H1 (cell line): Measurements from ENCODE around the gene ARCN1. TPM values are rescaled to one million over a fixed set of nuclear protein-coding genes. Genes with fewer than 3 reads are reported as not detected.
A peak's percentile ranks its signal among the peaks of the same experiment; 100 is the strongest.

Source experiments
- CTCF ChIA-PET: fragments of 300-600 bp; sonication (Branson Sonifier 250); formaldehyde crosslinking; loops from one replicate; lab custom pipeline; 2021; ENCODE audit not compliant: partially characterized antibody; lab: Charles Lee
- POLR2A ChIA-PET: fragments of 300-600 bp; sonication (Branson Sonifier 250); formaldehyde crosslinking; loops from one replicate; lab custom pipeline; 2021; ENCODE audit warnings: inconsistent platforms; ENCODE audit not compliant: partially characterized antibody; lab: Charles Lee
- DNase-seq, 2 experiments: peaks; one replicate each; pipeline versions ENCODE4 v3.0.0 to v3.0.0-alpha.2; 2010 to 2022; ENCODE audit warnings: low spot score in 2 of 2, low read depth in 1 of 2, mixed read lengths in 1 of 2
- FAIRE-seq: peaks from 2 replicates; lab custom pipeline; 2011; peaks lifted over from hg19 to GRCh38; lab: Jason Lieb, UNC
- H2AFZ ChIP-seq: 2 replicates; pipeline ENCODE4 v1.8.1; 2012; ENCODE audit warnings: low read length, inconsistent platforms
- H2AK5ac ChIP-seq: 2 replicates; pipeline ENCODE4 v1.6.1; 2013; ENCODE audit warnings: low read depth, low read length
- H2BK120ac ChIP-seq: replicated peaks from 2 replicates; pipeline ENCODE3; 2013; ENCODE audit warnings: low read depth, low read length, inconsistent platforms
- H2BK12ac ChIP-seq: 2 replicates; pipeline ENCODE4 v1.6.1; 2013; ENCODE audit warnings: low read depth, low read length
- H2BK15ac ChIP-seq: 2 replicates; pipeline ENCODE4 v1.6.1; 2013; ENCODE audit warnings: low read length
- H2BK20ac ChIP-seq: 2 replicates; pipeline ENCODE4 v1.6.1; 2013; ENCODE audit warnings: low read length
- H2BK5ac ChIP-seq: 2 replicates; pipeline ENCODE4 v1.6.1; 2013; ENCODE audit warnings: low read depth, low read length
- H3K14ac ChIP-seq: 2 replicates; pipeline ENCODE4 v1.6.1; 2013; ENCODE audit warnings: inconsistent platforms; ENCODE audit not compliant: insufficient read length
- H3K18ac ChIP-seq: 2 replicates; pipeline ENCODE4 v1.6.1; 2013; ENCODE audit warnings: low read length; ENCODE audit errors: extremely low read depth
- H3K23ac ChIP-seq: 2 replicates; pipeline ENCODE4 v1.6.1; 2013; ENCODE audit warnings: inconsistent platforms; ENCODE audit not compliant: insufficient read length
- H3K23me2 ChIP-seq: 2 replicates; pipeline ENCODE4 v1.6.1; 2013; ENCODE audit warnings: low read depth, low read length
- H3K27ac ChIP-seq: 2 replicates; pipeline ENCODE4 v1.6.1; 2011; ENCODE audit warnings: low read depth, low read length, inconsistent platforms
- H3K27me3 ChIP-seq, 4 experiments: replicated peaks in 1 of 4; 1 replicate in 1 of 4; 2 replicates in 3 of 4; pipeline versions ENCODE4 v1.6.1 to v1.8.1; 2011 to 2013; ENCODE audit warnings: low read length in 3 of 4, mild to moderate bottlenecking in 3 of 4, inconsistent platforms in 2 of 4, mixed read lengths in 2 of 4, moderate library complexity in 1 of 4; ENCODE audit not compliant: control insufficient read depth in 3 of 4, insufficient read depth in 3 of 4; ENCODE audit errors: extremely low read depth in 1 of 4
- H3K36me3 ChIP-seq, 4 experiments: 2 replicates each; pipeline versions ENCODE4 v1.6.1 to v1.8.1; 2011 to 2013; ENCODE audit warnings: mild to moderate bottlenecking in 4 of 4, low read length in 3 of 4, moderate library complexity in 2 of 4, control low read depth in 1 of 4, inconsistent platforms in 1 of 4; ENCODE audit not compliant: insufficient read depth in 4 of 4, control insufficient read depth in 2 of 4
- H3K4ac ChIP-seq: replicated peaks from 2 replicates; pipeline ENCODE3; 2013; ENCODE audit warnings: low read length, low read depth, mixed read lengths, inconsistent platforms; ENCODE audit not compliant: insufficient read length
- H3K4me1 ChIP-seq, 4 experiments: replicated peaks in 1 of 4; 1 replicate in 1 of 4; 2 replicates in 3 of 4; pipeline versions ENCODE4 v1.6.1 to v1.8.1; 2011 to 2013; ENCODE audit warnings: low read length in 3 of 4, inconsistent platforms in 2 of 4, mixed read lengths in 1 of 4; ENCODE audit not compliant: insufficient read depth in 4 of 4, control insufficient read depth in 3 of 4
- H3K4me2 ChIP-seq, 2 experiments: 2 replicates each; pipeline versions ENCODE4 v1.6.1 to v1.8.1; 2011 to 2013; ENCODE audit warnings: low read depth in 2 of 2, low read length in 2 of 2, control low read depth in 1 of 2, inconsistent platforms in 1 of 2, mild to moderate bottlenecking in 1 of 2; ENCODE audit not compliant: insufficient read depth in 1 of 2
- H3K4me3 ChIP-seq, 4 experiments: fragments of 200-600, 300-600 bp in 1 of 4; sonication (generic), shearing (Covaris generic), sonication (Bioruptor Twin) in 1 of 4; 2 replicates each; pipeline versions ENCODE4 v1.5.1 to v1.8.1; 2011 to 2016; ENCODE audit warnings: low read length in 4 of 4, low read depth in 3 of 4, control low read depth in 2 of 4, inconsistent platforms in 2 of 4, mild to moderate bottlenecking in 2 of 4, mixed read lengths in 1 of 4, moderate library complexity in 1 of 4; ENCODE audit not compliant: insufficient read depth in 2 of 4; ENCODE audit errors: extremely low read depth in 1 of 4
- H3K56ac ChIP-seq: replicated peaks from 2 replicates; pipeline ENCODE3; 2013; ENCODE audit warnings: low read depth, mild to moderate bottlenecking, mixed read lengths, low read length, inconsistent platforms; ENCODE audit not compliant: insufficient read length
- H3K79me1 ChIP-seq: 2 replicates; pipeline ENCODE4 v1.6.1; 2013; ENCODE audit warnings: low read depth, low read length, control low read depth
- H3K79me2 ChIP-seq, 2 experiments: 2 replicates each; pipeline versions ENCODE4 v1.6.1 to v1.8.1; 2012 to 2013; ENCODE audit warnings: low read length in 2 of 2, mild to moderate bottlenecking in 2 of 2, inconsistent platforms in 1 of 2; ENCODE audit not compliant: insufficient read depth in 2 of 2, control insufficient read depth in 1 of 2
- H3K9ac ChIP-seq, 4 experiments: replicated peaks in 1 of 4; 1 replicate in 1 of 4; 2 replicates in 3 of 4; pipeline versions ENCODE4 v1.6.1 to v1.8.1; 2011 to 2013; ENCODE audit warnings: low read depth in 3 of 4, low read length in 3 of 4, control low read depth in 2 of 4, mild to moderate bottlenecking in 2 of 4, moderate library complexity in 2 of 4, inconsistent platforms in 1 of 4; ENCODE audit errors: extremely low read depth in 1 of 4
- H3K9me3 ChIP-seq, 2 experiments: 2 replicates each; pipeline versions ENCODE4 v1.6.1 to v1.8.1; 2012 to 2013; ENCODE audit warnings: mild to moderate bottlenecking in 2 of 2, moderate library complexity in 2 of 2, control low read depth in 1 of 2, inconsistent platforms in 1 of 2, low read depth in 1 of 2, low read length in 1 of 2, mixed read lengths in 1 of 2; ENCODE audit not compliant: insufficient read depth in 2 of 2
- H4K20me1 ChIP-seq, 2 experiments: replicated peaks in 1 of 2; 2 replicates each; pipeline versions ENCODE3 to v1.8.1; 2011 to 2013; ENCODE audit warnings: inconsistent platforms in 2 of 2, low read length in 2 of 2, mild to moderate bottlenecking in 1 of 2; ENCODE audit not compliant: insufficient read depth in 2 of 2, control insufficient read depth in 1 of 2
- H4K5ac ChIP-seq: 2 replicates; pipeline ENCODE4 v1.6.1; 2013; ENCODE audit warnings: low read length, low read depth, mixed read lengths, inconsistent platforms; ENCODE audit not compliant: insufficient read length
- H4K8ac ChIP-seq: 2 replicates; pipeline ENCODE4 v1.8.0; 2013; ENCODE audit warnings: mild to moderate bottlenecking, moderate library complexity, low read length, inconsistent platforms; ENCODE audit not compliant: insufficient read depth; ENCODE audit errors: extremely low read depth
- H4K91ac ChIP-seq: replicated peaks from 2 replicates; pipeline ENCODE3; 2013; ENCODE audit warnings: low read length, mixed read lengths, inconsistent platforms; ENCODE audit not compliant: insufficient read length
- BACH1 ChIP-seq: IDR thresholded peaks from 2 replicates; pipeline ENCODE4 v1.6.1; 2012; ENCODE audit warnings: low read length, improper control_type of control experiment
- CBX5 ChIP-seq: fragments of 300-800, 300-1000 bp; sonication (generic); IDR thresholded peaks from 2 replicates; pipeline ENCODE4 v1.7.1; 2016; ENCODE audit warnings: antibody characterized with exemption, low read length, low read depth
- CBX8 ChIP-seq: fragments of 300-800, 300-1000 bp; sonication (generic); IDR thresholded peaks from 2 replicates; pipeline ENCODE4 v1.7.1; 2016; ENCODE audit warnings: low read depth, low read length, borderline replicate concordance
- EZH2 ChIP-seq: fragments of 200-600 bp; sonication (generic); IDR thresholded peaks from 2 replicates; pipeline ENCODE4 v1.7.1; 2012; ENCODE audit warnings: low read depth, mild to moderate bottlenecking, moderate library complexity, low read length, inconsistent platforms; ENCODE audit not compliant: severe bottlenecking
- POU5F1 ChIP-seq: IDR thresholded peaks from 2 replicates; pipeline ENCODE4 v1.6.1; 2011; ENCODE audit warnings: low read depth, mild to moderate bottlenecking, low read length, moderate library complexity
- RNF2 ChIP-seq: fragments of 200-900, 300-1000 bp; sonication (generic); IDR thresholded peaks from 2 replicates; pipeline ENCODE4 v1.7.1; 2016; ENCODE audit warnings: borderline replicate concordance, low read depth, mild to moderate bottlenecking, antibody characterized with exemption, low read length; ENCODE audit not compliant: poor library complexity, severe bottlenecking; ENCODE audit errors: missing control alignments
- RXRA ChIP-seq: IDR thresholded peaks from 2 replicates; pipeline ENCODE4 v1.6.1; 2011; ENCODE audit warnings: low read depth, mild to moderate bottlenecking, low read length, moderate library complexity; ENCODE audit not compliant: insufficient read depth
- SUZ12 ChIP-seq: fragments of 200-600 bp; sonication (generic); IDR thresholded peaks from 2 replicates; pipeline ENCODE4 v1.6.1; 2012; ENCODE audit warnings: mild to moderate bottlenecking, inconsistent platforms, low read length, moderate library complexity, mixed read lengths
- WGBS, 2 experiments: shearing (Covaris generic) in 1 of 2; methylation state at CpG; one replicate each; pipeline versions ENCODE4 v1.1.6 to v1.1.7; 2013 to 2015; ENCODE audit warnings: low lambda C conversion rate in 2 of 2, mixed read lengths in 2 of 2, inconsistent platforms in 1 of 2, low coverage in 1 of 2, missing lambda C conversion rate in 1 of 2; ENCODE audit not compliant: insufficient replicate concordance in 2 of 2, insufficient coverage in 1 of 2, insufficient read length in 1 of 2; ENCODE audit errors: extremely low coverage in 1 of 2, missing lambda C conversion rate in 1 of 2; 5-methylcytosine and 5-hydroxymethylcytosine counted together
- polyA plus RNA-seq, 7 experiments: library from polyadenylated mRNA; depleted of rRNA in 3 of 7; stranded (reverse) in 5 of 7; unstranded in 2 of 7; fragments of >200 nt in 5 of 7; fragments of 200-250 nt in 2 of 7; gene quantifications; 1 replicate in 5 of 7; 2 replicates in 1 of 7; 4 replicates in 1 of 7; pipeline versions ENCODE4 v1.2.1 to v1.2.3, GENCODE V29; 2011 to 2013; ENCODE audit warnings: missing spikeins in 2 of 7, mixed read lengths in 2 of 7
- total RNA-seq: library from RNA; stranded (reverse); fragmentation: NEBNext Ultra II Directional; extraction: Animal tissue kit (Norgen Biotek cat#: 25700); gene quantifications from 2 replicates; pipeline ENCODE4 v1.2.1, GENCODE V29; 2021
- TF ChIP-seq, protein P1 (sequence below): IDR thresholded peaks from 2 replicates; pipeline ENCODE4 v1.6.1; 2012; ENCODE audit warnings: inconsistent platforms

The ARCN1 gene
- total and polyA plus RNA-seq, 2 of the 8 experiments (the other 6 are each of a cell fraction or from before 2014, with no cell fraction given), result 132 to 146 TPM

DNA sequence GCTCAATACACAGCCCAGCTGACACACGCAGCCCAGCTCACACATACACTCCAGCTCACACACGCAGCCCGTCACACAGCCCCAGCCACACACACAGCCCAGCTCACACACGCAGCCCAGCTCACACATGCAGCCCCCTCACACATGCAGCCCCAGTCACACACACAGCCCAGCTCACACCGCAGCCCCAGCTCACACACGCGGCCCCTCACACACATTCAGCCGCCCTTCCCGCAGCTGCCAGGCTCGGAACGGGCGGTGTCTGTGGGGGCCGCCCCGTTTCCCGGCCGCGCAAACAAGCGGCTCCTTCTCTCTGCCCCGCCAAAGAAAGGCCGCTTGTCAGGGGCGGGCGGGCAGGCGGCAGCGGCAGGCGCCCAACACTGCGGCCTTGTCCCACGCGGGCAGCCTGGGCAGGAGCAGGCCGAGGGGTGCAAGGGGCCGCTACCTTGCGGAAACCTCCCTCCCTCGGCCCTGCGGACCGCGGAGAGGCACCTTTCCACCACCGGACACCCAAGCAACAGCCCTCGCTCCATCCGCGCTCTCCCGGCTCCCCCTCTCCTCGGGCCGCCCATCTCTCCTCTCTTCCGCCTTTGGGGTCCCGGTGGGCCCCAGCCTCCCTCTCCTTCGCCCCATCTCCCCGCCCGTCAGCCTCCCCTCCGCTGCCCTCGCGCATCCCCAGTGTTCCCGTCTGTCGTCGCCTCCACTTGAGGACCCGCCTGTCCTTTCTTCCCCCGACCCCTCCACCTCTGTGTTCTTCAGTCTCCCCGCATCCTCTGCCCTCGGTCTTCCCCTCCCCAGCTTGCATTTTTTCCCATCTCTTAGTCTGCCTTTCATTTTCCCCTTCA is 37.4 kb downstream of the ARCN1 start:
- Histone ChIP-seq H3K79me2 (no peaks in the 10 kb centered on the region), H2AK5ac (peak overlapping the region; percentile 98), H3K79me1 (no peaks in the 10 kb centered on the region), H3K14ac (no peak overlapping the region), H2AFZ (no peak overlapping the region), H3K27ac (no peak overlapping the region), H3K9ac (no peak overlapping the region), H3K4ac (peak overlapping the region; percentile 28), H4K5ac (no peak overlapping the region), H2BK12ac (peak overlapping the region; percentile 99), H3K9me3 (no peaks in the 10 kb centered on the region; a peak in 1 of 4 replicates), H4K20me1 (peaks cover 5 to 7% of the 10 kb centered on the region in 2 experiments), H3K56ac (no peak overlapping the region), H3K4me3 (peak overlapping the region; percentile 14 to 66 (median 48)), H3K18ac (no peak overlapping the region; the same call in 1 of the 2 replicates), H3K4me1 (peaks cover 21 to 54% (median 27%) of the 10 kb centered on the region in 4 experiments), H2BK20ac (peak overlapping the region; percentile 80), H3K27me3 (peaks cover 45 to 70% (median 65%) of the 10 kb centered on the region in 4 experiments), H2BK120ac (no peak overlapping the region), H4K91ac (peak overlapping the region; percentile 36), H2BK5ac (no peak overlapping the region; the same call in 1 of the 2 replicates), H2BK15ac (peak overlapping the region; percentile 100), H3K23ac (no peak overlapping the region), H3K4me2 (peak overlapping the region; percentile 83), H3K23me2 (peaks cover 32% of the 10 kb centered on the region; the same call in 1 of the 2 replicates), H3K36me3 (peaks cover 0 to 12% (median 0%) of the 10 kb centered on the region in 4 experiments; a peak in 1 of 8 replicates), H4K8ac (peak overlapping the region; percentile 80)
- 4% methylated on average over 45 of the region's 57 CpGs; no CpG with 5 or more reads in 1 of the 2 experiments for WGBS, 2 experiments
- ChIA-PET POLR2A (interaction anchor here (0.6 to 28.7 kb wide), 7 partner anchors 9 to 63 kb away, joined by 3 to 574 read pairs (median 5); no protein-coding TSS in a partner anchor), CTCF (interaction anchor here (0.6 to 25.3 kb wide), 15 partner anchors 8 to 455 kb away, joined by 3 to 435 read pairs (median 4); partner anchors contain the start of gene ARCN1)
- FAIRE-seq, result no peak
- DNase-seq, result peak in 1 of 2 experiments; percentile 75
- TF ChIP-seq CBX8, result peak; percentile 82; the same call in 1 of the 2 replicates
- peak; percentile 91 for TF ChIP-seq EZH2
- no peak for TF ChIP-seq RXRA
- peak; percentile 11; the same call in 1 of the 2 replicates for TF ChIP-seq BACH1
- peak; percentile 45 for TF ChIP-seq RNF2
- TF ChIP-seq SUZ12, result peak; percentile 93
- no peak for TF ChIP-seq CBX5
- TF ChIP-seq, protein P1, sequence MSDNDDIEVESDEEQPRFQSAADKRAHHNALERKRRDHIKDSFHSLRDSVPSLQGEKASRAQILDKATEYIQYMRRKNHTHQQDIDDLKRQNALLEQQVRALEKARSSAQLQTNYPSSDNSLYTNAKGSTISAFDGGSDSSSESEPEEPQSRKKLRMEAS, result 0 out of 2 replicates have a peak, but pooled peaks have one; percentile 30
- no peak for TF ChIP-seq POU5F1
